Lower leg skin (tissue), 3 donors: ENCODE results near the gene MINDY2.

ENCODE experiments used
- POLR2A ChIP-seq, 2 donors: fragments of 450-650 bp; IDR thresholded peaks; one replicate each; pipeline ENCODE4 v1.6.1; 2016 to 2017; ENCODE audit warnings: antibody characterized with exemption in 2 of 2, mild to moderate bottlenecking in 1 of 2, moderate library complexity in 1 of 2
- TF ChIP-seq, protein P1 (sequence below), 3 donors: fragments of 450-650 bp; IDR thresholded peaks; one replicate each; pipeline ENCODE4 v1.5.1; 2016; ENCODE audit warnings: antibody characterized with exemption in 3 of 3, mild to moderate bottlenecking in 3 of 3, moderate library complexity in 2 of 3

DNA sequence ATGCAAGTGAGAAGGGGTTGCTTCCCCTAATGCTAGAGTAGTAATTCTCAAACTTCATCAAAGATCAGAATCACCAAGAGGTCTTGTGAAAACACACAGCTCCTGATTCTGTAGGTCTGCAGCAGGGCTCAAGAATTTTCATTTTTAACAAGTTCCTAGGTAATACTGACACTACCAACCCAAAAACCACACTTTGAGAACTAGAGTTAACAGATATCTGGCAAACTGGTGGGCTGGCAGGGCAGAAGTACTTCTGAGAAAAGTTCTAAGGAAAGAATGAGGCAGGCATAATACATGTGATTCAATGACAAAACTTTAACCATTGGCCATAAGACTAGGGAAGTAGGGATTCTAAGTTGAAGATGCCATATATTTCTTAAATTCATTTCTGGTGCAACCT is 8.8 kb upstream of the MINDY2 start:
- TF ChIP-seq, protein P1, sequence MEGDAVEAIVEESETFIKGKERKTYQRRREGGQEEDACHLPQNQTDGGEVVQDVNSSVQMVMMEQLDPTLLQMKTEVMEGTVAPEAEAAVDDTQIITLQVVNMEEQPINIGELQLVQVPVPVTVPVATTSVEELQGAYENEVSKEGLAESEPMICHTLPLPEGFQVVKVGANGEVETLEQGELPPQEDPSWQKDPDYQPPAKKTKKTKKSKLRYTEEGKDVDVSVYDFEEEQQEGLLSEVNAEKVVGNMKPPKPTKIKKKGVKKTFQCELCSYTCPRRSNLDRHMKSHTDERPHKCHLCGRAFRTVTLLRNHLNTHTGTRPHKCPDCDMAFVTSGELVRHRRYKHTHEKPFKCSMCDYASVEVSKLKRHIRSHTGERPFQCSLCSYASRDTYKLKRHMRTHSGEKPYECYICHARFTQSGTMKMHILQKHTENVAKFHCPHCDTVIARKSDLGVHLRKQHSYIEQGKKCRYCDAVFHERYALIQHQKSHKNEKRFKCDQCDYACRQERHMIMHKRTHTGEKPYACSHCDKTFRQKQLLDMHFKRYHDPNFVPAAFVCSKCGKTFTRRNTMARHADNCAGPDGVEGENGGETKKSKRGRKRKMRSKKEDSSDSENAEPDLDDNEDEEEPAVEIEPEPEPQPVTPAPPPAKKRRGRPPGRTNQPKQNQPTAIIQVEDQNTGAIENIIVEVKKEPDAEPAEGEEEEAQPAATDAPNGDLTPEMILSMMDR (IDR thresholded peaks at IDR 0.05): no peak
- no peak for TF ChIP-seq POLR2A (IDR thresholded peaks at IDR 0.05)
